SK-N-SH treated with all-trans-retinoic acid at 6 μM for 48 hours (cell line): Measurements from ENCODE around the gene TTLL1.

Source experiments
- ARNTL ChIP-seq: fragments of 450-650 bp; formaldehyde crosslinking; IDR thresholded peaks from 2 replicates; pipeline ENCODE4 v1.5.0; 2020; ENCODE audit warnings: low read depth, mild to moderate bottlenecking, moderate library complexity, borderline replicate concordance
- BACH2 ChIP-seq: fragments of 250-450 bp; sonication (Bioruptor Pico); IDR thresholded peaks from 2 replicates; pipeline ENCODE4 v1.9.0; 2021; ENCODE audit warnings: mild to moderate bottlenecking, borderline replicate concordance
- CSDC2 ChIP-seq: fragments of 250-450 bp; sonication (Bioruptor Pico); IDR thresholded peaks from 2 replicates; pipeline ENCODE4 v1.5.0; 2020; ENCODE audit warnings: mild to moderate bottlenecking, moderate library complexity
- CSRNP3 ChIP-seq: fragments of 250-450 bp; sonication (Bioruptor Pico); IDR thresholded peaks from 2 replicates; pipeline ENCODE4 v1.5.1; 2021; ENCODE audit warnings: mild to moderate bottlenecking, moderate library complexity
- ESRRG ChIP-seq: fragments of 250-450 bp; sonication (Bioruptor Pico); IDR thresholded peaks from 2 replicates; pipeline ENCODE4 v1.6.1; 2021; ENCODE audit warnings: mild to moderate bottlenecking
- OSR1 ChIP-seq: fragments of 250-450 bp; sonication (Bioruptor Pico); IDR thresholded peaks from 2 replicates; pipeline ENCODE4 v1.8.0; 2022; ENCODE audit warnings: moderate library complexity, mild to moderate bottlenecking, inconsistent platforms
- PATZ1 ChIP-seq: fragments of 250-450 bp; sonication (Bioruptor Pico); IDR thresholded peaks from 2 replicates; pipeline ENCODE4 v1.8.0; 2020; ENCODE audit warnings: mild to moderate bottlenecking, moderate library complexity, borderline replicate concordance
- RARB ChIP-seq: fragments of 250-450 bp; sonication (Bioruptor Pico); IDR thresholded peaks from 2 replicates; pipeline ENCODE4 v1.8.0; 2021; ENCODE audit warnings: mild to moderate bottlenecking, moderate library complexity
- TOX ChIP-seq: fragments of 250-450 bp; sonication (Bioruptor Pico); IDR thresholded peaks from 2 replicates; pipeline ENCODE4 v1.8.0; 2021; ENCODE audit warnings: mild to moderate bottlenecking, moderate library complexity, borderline replicate concordance
- ZFP3 ChIP-seq: fragments of 250-450 bp; sonication (Bioruptor Pico); IDR thresholded peaks from 2 replicates; pipeline ENCODE4 v1.5.0; 2020; ENCODE audit warnings: mild to moderate bottlenecking, moderate library complexity
- ZFP30 ChIP-seq: fragments of 450-650 bp; formaldehyde crosslinking; IDR thresholded peaks from 2 replicates; pipeline ENCODE4 v1.5.0; 2022; ENCODE audit warnings: mild to moderate bottlenecking, moderate library complexity
- ZNF565 ChIP-seq: fragments of 450-650 bp; formaldehyde crosslinking; conservative IDR thresholded peaks from 2 replicates; pipeline ENCODE4 v1.5.0; 2020; ENCODE audit warnings: low read depth, mild to moderate bottlenecking, moderate library complexity
- TF ChIP-seq, protein P1 (sequence below): fragments of 250-450 bp; sonication (Bioruptor Pico); IDR thresholded peaks from 2 replicates; pipeline ENCODE4 v1.8.0; 2021; ENCODE audit warnings: low read depth, mild to moderate bottlenecking, moderate library complexity, borderline replicate concordance
- TF ChIP-seq, protein P2 (sequence below): fragments of 250-450 bp; sonication (Bioruptor Pico); IDR thresholded peaks from 2 replicates; pipeline ENCODE4 v1.5.1; 2020; ENCODE audit warnings: low read depth, mild to moderate bottlenecking, moderate library complexity

DNA sequence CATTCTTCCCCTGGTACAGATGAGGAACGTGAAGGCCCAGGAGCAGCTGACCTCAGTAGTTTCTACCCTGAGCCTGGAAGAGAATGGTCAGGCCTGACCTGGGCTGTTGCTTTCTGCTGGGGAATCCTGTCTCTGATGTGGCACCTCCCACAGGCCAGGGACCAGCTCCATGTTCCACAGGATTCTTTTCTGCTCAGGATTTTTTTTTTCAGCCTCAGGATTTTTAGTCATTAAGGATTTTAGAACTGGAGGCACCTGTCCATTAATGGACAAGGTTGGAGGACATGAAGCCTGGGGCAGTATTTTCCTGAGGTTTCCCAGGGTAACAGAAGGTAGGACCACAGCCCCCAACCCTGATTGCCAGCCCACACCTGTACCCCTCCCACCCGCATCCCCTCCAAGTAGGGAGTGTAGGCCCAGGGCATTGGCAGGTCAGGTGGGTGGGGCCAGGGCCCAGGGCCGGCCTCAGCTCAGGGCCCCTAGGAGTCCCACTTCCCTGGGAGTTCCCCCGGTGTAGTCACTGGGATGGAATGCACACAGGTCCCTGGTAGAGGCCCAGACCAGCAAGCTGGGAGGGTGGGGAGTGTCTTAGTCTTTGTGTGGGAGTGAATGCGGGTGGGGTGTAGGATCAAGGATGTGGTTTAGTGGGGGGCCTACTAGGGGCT lies 37.4 kb upstream of the TTLL1 start:
- TF ChIP-seq OSR1 (CRISPR knock-in tag) (no peak), RARB (CRISPR knock-in tag) (no peak), ZFP3 (CRISPR knock-in tag) (no peak), TOX (no peak), CSDC2 (CRISPR knock-in tag) (no peak), ARNTL (no peak), PATZ1 (no peak), CSRNP3 (CRISPR knock-in tag) (no peak), ZFP30 (CRISPR knock-in tag) (no peak), ESRRG (CRISPR knock-in tag) (no peak), BACH2 (CRISPR knock-in tag) (no peak), ZNF565 (CRISPR knock-in tag) (no peak)
- TF ChIP-seq, protein P1, sequence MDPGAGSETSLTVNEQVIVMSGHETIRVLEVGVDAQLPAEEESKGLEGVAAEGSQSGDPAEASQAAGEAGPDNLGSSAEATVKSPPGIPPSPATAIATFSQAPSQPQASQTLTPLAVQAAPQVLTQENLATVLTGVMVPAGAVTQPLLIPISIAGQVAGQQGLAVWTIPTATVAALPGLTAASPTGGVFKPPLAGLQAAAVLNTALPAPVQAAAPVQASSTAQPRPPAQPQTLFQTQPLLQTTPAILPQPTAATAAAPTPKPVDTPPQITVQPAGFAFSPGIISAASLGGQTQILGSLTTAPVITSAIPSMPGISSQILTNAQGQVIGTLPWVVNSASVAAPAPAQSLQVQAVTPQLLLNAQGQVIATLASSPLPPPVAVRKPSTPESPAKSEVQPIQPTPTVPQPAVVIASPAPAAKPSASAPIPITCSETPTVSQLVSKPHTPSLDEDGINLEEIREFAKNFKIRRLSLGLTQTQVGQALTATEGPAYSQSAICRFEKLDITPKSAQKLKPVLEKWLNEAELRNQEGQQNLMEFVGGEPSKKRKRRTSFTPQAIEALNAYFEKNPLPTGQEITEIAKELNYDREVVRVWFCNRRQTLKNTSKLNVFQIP = no peak
- TF ChIP-seq, protein P2, sequence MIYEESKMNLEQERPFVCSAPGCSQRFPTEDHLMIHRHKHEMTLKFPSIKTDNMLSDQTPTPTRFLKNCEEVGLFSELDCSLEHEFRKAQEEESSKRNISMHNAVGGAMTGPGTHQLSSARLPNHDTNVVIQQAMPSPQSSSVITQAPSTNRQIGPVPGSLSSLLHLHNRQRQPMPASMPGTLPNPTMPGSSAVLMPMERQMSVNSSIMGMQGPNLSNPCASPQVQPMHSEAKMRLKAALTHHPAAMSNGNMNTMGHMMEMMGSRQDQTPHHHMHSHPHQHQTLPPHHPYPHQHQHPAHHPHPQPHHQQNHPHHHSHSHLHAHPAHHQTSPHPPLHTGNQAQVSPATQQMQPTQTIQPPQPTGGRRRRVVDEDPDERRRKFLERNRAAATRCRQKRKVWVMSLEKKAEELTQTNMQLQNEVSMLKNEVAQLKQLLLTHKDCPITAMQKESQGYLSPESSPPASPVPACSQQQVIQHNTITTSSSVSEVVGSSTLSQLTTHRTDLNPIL (CRISPR knock-in tag) = no peak
